ENCODE measurements around the gene SFXN2. TPM values are rescaled to one million over a fixed set of nuclear protein-coding genes. Genes with fewer than 3 reads are reported as not detected.

Gene SFXN2
- total and polyA plus RNA-seq, 2 experiments from 2014 or later = 5.7 to 6.2 TPM

GRCh38 chr10:102773986-102774385 is 59.5 kb downstream of the SFXN2 start:
- Histone ChIP-seq H3F3A (replicated peaks; ENCODE audit: low read depth) (no peaks in the 10 kb centered on the region), H3K4me1 (ENCODE audit: insufficient read depth) (peaks cover 40% of the 10 kb centered on the region)
- H3K4me3 Mint-ChIP-seq = no peak overlapping the region

More at GRCh38 chr10:102773986-102774385, 59.5 kb downstream of the SFXN2 start:
- Histone ChIP-seq H3K4me3 (no peak overlapping the region), H2AFZ (no peak overlapping the region), H3K27me3 (ENCODE audit: insufficient read depth) (no peaks in the 10 kb centered on the region), H3K27ac (ENCODE audit: low read depth) (no peak overlapping the region), H3K36me3 (ENCODE audit: insufficient read depth) (no peaks in the 10 kb centered on the region), H3K9me2 (ENCODE audit: insufficient read depth) (no peaks in the 10 kb centered on the region), H3K79me2 (replicated peaks; ENCODE audit: insufficient read depth) (no peaks in the 10 kb centered on the region; the same call in none of the 2 replicates), H3K4me2 (no peak overlapping the region), H4K20me1 (replicated peaks; ENCODE audit: insufficient read depth) (0 out of 2 replicates have a peak, but pooled peaks cover 2% of the 10 kb centered on the region)
- peaks cover 43% of the 10 kb centered on the region for H3K4me1 Mint-ChIP-seq
- no peaks in the 10 kb centered on the region for H3K36me3 Mint-ChIP-seq (ENCODE audit: low read depth)
- DNase-seq (ENCODE audit: low spot score) (no peak), ATAC-seq (no peak)
- peaks cover 10% of the 10 kb centered on the region for H3K27me3 Mint-ChIP-seq (ENCODE audit: insufficient read depth, low read depth, poor library complexity)
- H3K27ac Mint-ChIP-seq = no peak overlapping the region
- TF ChIP-seq JUNB (IDR thresholded peaks at IDR 0.05; ENCODE audit: unreplicated experiment) = no peak
- no peak for TF ChIP-seq EZH2 (IDR thresholded peaks at IDR 0.05; ENCODE audit: low read depth, unreplicated experiment)
- TF ChIP-seq EZH2phosphoT487 (IDR thresholded peaks at IDR 0.05; ENCODE audit: unreplicated experiment) = no peak
- no peak for TF ChIP-seq REST (IDR thresholded peaks at IDR 0.05; ENCODE audit: unreplicated experiment)
- no peak for TF ChIP-seq ETS1 (IDR thresholded peaks at IDR 0.05)
- TF ChIP-seq ZNF331 (CRISPR knock-in tag; IDR thresholded peaks at IDR 0.05; ENCODE audit: low read depth) = no peak
- no peak for TF ChIP-seq NANOG (IDR thresholded peaks at IDR 0.05; ENCODE audit: borderline replicate concordance)
- TF ChIP-seq CTCF (conservative IDR thresholded peaks at IDR 0.05; ENCODE audit: low read depth in 2 of 2) = no peak
- no peak for TF ChIP-seq POLR2AphosphoS5 (IDR thresholded peaks at IDR 0.05; ENCODE audit: low read depth)
- TF ChIP-seq CREB1 (CRISPR knock-in tag; IDR thresholded peaks at IDR 0.05; ENCODE audit: low read depth) = no peak
- no peak for TF ChIP-seq STAT1 (IDR thresholded peaks at IDR 0.05; ENCODE audit: unreplicated experiment)
- TF ChIP-seq ZNF462 (CRISPR knock-in tag; IDR thresholded peaks at IDR 0.05) = no peak
- no peak for TF ChIP-seq ZNF114 (CRISPR knock-in tag; IDR thresholded peaks at IDR 0.05)
- H3K9me3 Mint-ChIP-seq = no peaks in the 10 kb centered on the region

Measured in GM23338 (cell line).